ENCODE measurements around the gene RCAN1.

DNA sequence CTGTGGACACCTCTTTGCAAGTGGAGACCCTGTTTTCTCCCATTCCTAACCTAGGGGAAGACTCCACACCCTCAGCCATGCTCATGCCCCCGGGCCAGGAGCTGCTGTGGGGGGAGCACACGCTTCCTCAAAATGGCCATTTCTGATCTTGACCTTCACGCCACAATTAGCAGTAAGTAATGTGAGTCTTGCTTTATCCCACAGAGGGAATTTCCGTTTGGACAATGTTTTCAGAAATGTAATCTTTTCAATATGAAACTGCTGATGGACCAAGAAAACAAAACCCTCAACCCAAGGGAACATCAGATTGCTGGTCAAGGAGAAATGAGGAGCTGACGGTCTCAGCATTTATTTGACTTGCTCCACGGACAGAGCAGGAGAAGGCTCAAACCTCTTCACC, 94.6 kb downstream of the RCAN1 start:
- TF ChIP-seq, protein P1, sequence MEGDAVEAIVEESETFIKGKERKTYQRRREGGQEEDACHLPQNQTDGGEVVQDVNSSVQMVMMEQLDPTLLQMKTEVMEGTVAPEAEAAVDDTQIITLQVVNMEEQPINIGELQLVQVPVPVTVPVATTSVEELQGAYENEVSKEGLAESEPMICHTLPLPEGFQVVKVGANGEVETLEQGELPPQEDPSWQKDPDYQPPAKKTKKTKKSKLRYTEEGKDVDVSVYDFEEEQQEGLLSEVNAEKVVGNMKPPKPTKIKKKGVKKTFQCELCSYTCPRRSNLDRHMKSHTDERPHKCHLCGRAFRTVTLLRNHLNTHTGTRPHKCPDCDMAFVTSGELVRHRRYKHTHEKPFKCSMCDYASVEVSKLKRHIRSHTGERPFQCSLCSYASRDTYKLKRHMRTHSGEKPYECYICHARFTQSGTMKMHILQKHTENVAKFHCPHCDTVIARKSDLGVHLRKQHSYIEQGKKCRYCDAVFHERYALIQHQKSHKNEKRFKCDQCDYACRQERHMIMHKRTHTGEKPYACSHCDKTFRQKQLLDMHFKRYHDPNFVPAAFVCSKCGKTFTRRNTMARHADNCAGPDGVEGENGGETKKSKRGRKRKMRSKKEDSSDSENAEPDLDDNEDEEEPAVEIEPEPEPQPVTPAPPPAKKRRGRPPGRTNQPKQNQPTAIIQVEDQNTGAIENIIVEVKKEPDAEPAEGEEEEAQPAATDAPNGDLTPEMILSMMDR (IDR thresholded peaks at IDR 0.05; ENCODE audit: insufficient read depth, low read depth, low read length): no peak
- no peak for TF ChIP-seq EZH2 (IDR thresholded peaks at IDR 0.05; ENCODE audit: insufficient read depth, low read length)
